Fibroblast of the conjunctiva (primary cell): Measurements from ENCODE around the gene DGCR8.
"Not testable (repeated sequence)": the region's sequence is repeated elsewhere in the genome, so short reads cannot be mapped to it uniquely, and the experiment has no call there.

Source experiments
- DNase-seq: peaks from one replicate; pipeline ENCODE4 v3.0.0-alpha.2; 2010; ENCODE audit warnings: low read depth

The DGCR8 gene

GRCh38 chr22:20152464-20152890, 72.4 kb downstream of the DGCR8 start:
- DNase-seq = no peak

- no peak for DNase-seq
Measured at GRCh38 chr22:20153945-20154344, 73.9 kb downstream of the DGCR8 start.

GRCh38 chr22:20154602-20155187, 74.7 kb downstream of the DGCR8 start:
- no peak for DNase-seq

- peak; percentile 54 for DNase-seq
Measured at GRCh38 chr22:20155330-20156041, 75.4 kb downstream of the DGCR8 start.

DNA sequence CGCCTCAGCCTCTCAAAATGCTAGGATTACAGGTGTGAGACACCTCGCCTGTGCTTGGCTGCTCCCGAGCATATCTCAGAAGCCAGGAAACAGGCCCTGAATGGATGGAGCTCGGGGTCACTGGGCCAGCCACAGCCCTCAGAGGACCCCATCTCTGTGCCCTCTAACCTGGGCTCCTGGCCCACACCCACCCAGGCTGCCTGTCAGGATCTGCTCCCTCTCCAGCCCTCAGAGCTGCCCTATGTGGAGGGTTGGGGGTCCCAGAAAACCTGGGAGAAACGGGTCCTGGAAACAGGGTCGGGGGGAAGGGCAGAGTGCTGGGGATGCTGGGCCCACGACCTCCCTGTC, 76.0 kb downstream of the DGCR8 start:
- no peak for DNase-seq

GRCh38 chr22:20156611-20157429, 76.8 kb downstream of the DGCR8 start:
- peak; percentile 63 for DNase-seq

- DNase-seq = no peak
Measured at GRCh38 chr22:20157430-20158183, 77.6 kb downstream of the DGCR8 start.

GRCh38 chr22:20158391-20159036, 78.5 kb downstream of the DGCR8 start:
- no peak for DNase-seq

DNA sequence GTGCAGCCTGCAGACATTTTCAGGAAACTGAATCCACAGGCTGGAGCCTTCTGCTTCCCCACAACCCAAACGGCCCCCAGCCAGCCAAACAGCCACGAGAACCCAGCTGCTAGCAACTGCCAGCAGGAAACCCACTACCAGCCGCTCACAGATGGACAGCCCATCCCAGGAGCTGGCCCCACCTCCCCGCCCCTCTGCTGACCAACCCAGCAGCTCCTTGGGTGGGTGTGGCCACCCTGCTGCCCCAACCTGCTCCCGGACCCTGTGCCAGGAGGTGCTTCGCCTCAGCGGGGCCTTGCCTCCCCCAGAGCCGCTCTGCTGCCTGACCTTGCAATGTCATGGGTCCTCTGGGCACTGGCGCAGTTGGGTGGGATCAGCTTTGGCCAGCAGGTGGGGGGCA, 79.0 kb downstream of the DGCR8 start:
- DNase-seq = no peak

DNA sequence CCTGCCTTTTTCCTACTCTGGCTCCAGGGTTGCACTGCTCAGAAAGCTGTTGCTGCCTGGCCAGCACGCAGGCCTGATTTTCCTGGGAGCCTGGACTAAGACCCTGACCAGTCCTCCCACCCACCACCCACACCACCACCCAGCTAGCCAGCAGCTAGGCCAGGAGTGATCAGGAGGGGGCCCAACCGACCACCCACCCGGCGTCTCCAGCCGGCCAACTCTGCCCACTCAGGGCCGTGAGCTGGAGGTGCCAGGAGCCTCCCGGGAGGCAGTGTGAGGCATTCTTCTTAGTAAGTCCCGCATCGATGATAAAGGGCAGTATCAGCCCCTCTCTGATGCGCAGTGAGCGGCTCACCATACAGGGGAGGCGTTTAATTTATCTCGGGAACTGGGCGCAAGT, 79.5 kb downstream of the DGCR8 start:
- DNase-seq = not testable (repeated sequence)

DNA sequence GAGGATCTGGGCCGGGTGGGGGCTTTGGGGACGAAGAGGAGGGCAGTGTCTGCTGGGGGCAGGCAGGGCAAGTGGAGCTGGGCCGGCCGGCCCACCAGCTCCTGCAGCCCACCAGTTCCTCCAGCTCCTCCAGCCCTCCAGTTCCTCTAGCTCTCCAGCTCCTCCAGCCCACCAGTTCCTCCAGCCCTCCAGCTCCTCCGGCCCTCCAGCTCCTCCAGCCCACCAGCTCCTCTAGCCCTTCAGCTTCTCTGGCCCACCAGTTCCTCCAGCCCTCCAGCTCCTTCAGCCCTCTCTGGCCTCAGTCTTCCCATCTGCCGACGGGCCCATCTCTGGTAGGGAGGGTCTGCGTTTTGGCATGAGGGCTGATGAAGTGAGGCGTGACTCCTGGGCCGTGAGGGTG, 80.0 kb downstream of the DGCR8 start:
- no peak for DNase-seq
